NCI-H345 treated with DMSO at 0.1 percent for 48 hours (cell line): ENCODE measurements around the gene DLD.
"Not testable (repeated sequence)": the region's sequence is repeated elsewhere in the genome, so short reads cannot be mapped to it uniquely, and the experiment has no call there.

Experiments used
- DNase-seq: peaks from one replicate; lab custom pipeline; 2025; ENCODE audit not compliant: unreplicated experiment; lab: John Stamatoyannopoulos, UW

Gene DLD

DNA sequence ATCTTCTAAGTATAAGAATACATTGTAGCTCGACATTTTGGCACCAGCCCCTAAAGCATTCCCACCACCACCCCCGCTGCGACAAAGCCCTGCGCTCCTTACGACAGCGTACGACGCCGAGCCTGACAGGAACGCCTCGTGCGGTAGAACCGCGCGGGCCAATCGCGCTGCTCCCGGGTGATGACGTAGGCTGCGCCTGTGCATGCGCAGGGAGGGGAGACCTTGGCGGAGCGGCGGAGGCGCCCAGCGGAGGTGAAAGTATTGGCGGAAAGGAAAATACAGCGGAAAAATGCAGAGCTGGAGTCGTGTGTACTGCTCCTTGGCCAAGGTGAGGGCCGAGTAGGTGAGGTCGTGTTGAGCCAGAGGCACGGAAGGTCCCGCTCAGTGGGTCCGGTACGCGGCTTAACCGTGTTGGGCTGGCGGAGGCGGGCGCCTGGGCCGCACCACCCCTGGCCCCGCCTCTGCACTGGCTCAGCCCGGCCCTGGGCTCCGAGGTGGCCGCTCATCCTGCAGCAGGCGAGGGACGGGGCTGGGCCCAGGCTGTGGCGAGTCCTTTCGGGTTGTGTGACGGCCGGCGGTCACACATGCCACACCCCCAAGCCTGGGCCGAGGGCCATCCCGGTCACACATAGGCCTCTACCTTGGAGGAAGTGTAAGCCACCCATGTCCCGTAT, at the start of gene DLD:
TSS of gene DLD (plus strand) at position 222 of the 674 bp plus-strand sequence. CDS start at position 290, 68 bp downstream.
- peak; percentile 83 for DNase-seq

DNA sequence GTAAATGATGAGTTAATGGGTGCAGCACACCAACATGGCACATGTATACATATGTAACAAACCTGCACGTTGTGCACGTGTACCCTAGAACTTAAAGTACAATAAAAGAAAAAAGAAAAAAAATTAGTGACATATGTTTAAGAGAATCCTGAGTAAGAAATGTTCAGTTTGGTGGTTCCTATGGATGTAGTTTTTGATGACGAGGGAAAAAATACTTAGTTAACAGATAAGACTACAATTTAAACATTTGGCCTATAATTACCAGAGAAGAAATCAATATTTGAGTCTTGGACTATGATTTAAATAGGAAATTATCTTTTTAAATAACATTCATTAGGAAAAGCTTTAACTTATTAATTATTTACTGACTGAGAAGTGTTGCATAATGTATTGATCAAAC, 48.8 kb upstream of the DLD start:
- no peak for DNase-seq

DNA sequence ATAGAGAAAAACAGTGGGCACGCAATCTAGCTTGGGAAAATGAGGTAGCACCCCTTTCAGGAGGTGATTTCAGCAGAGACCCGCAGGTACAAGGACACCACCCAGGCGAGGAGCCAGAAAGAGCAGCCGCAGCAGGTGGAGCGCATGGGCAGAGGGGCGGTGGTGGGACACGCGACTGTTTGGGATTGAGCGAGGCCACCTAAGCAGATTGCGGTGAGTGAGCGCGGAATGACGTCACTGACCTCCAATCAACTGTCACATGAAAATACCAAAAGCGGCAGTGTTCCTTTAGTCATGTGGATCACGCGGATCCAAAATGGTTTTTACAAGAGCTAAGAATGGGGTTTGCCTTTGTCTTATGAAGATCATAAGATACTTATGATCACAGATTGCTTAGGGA, 47.8 kb upstream of the DLD start:
- no peak for DNase-seq

GRCh38 chr7:107846324-107846723, 44.7 kb upstream of the DLD start:
- DNase-seq, result no peak

DNA sequence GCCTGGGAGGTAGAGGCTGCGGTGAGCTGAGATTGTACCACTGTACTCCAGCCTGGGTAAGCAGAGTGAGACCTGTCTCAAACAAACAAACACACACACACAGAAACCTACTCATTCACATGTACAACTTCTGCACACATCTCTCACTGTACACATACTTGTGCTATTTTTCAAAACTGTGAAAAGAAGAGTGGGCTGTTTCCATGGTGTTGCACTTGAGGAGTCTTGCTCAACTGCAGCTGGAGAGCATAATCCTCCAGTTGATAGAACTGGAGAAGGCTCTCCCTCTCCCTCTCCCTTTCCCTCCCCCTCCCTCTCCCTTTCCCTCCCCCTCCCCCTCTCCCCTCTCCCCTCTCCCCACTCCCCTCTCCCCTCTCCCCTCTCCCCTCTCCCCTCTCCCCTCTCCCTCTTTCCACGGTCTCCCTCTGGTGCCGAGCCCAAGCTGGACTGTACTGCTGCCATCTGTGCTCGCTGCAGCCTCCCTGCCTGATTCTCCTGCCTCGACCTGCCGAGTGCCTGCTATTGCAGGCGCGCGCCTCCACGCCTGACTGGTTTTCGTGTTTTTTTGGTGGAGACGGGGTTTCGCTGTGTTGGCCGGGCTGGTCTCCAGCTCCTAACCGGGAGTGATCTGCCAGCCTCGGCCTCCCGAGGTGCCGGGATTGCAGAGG, 43.7 kb upstream of the DLD start:
- peak; percentile 5 for DNase-seq

DNA sequence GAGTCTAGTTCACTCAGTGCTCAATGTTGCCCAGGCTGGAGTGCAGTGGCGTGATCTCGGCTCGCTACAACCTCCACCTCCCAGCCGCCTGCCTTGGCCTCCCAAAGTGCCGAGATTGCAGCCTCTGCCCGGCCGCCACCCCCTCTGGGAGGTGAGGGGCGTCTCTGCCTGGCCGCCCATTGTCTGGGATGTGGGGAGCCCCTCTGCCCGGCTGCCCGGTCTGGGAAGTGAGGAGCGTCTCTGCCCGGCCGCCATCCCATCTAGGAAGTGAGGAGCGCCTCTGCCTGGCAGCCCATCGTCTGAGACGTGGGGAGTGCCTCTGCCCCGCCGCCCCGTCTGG, 43.2 kb upstream of the DLD start:
- not testable (repeated sequence) for DNase-seq

DNA sequence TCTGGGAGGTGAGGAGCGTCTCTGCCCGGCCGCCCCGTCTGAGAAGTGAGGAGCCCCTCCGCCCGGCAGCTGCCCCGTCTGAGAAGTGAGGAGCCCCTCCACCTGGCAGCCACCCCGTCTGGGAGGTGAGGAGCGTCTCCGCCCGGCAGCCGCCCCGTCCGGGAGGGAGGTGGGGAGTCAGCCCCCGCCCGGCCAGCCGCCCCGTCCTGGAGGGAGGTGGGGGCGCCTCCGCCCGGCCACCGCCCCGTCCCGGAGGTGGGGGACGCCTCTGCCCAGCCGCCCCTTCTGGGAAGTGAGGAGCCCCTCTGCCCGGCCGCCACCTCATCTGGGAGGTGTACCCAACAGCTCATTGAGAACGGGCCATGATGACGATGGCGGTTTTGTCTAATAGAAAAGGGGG, 42.8 kb upstream of the DLD start:
- not testable (repeated sequence) for DNase-seq

DNA sequence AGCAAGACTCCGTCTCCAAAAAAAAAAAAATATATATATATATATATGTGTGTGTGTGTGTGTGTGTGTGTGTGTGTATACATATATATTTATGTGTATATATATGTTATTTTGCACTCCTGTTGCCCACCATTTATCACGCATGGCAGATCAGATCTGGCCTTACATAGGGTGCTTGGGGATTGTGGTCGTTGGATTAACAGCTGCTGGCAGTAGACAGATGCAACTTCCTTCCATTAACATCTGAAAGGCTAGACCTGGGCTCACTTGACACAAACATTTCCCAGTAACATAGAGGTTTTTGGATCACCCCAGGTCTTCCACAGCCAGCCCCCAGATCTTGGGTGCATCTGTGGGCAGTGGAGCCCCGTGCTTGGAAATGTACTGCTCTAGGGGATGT, 40.8 kb upstream of the DLD start:
- no peak for DNase-seq

GRCh38 chr7:107850643-107851042, 40.3 kb upstream of the DLD start:
- no peak for DNase-seq

DNA sequence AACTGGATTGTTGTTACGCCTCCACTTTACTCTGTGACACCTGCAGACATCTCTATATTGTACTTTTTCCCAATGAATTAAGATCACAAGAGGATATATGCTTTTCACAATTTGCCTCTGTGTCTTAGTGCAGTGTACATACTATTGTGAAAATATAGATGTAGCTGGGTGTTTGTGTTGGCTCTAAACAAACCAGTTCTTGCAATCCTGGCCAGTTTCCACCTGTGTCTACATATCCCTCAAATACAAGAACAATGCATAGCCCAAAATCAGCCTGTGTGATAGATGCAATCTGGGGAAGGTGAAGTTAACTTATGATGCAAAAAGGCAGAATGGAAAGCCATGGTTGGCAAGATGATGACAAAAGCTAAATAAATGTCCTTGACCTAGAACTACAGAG, 36.5 kb upstream of the DLD start:
- no peak for DNase-seq

DNA sequence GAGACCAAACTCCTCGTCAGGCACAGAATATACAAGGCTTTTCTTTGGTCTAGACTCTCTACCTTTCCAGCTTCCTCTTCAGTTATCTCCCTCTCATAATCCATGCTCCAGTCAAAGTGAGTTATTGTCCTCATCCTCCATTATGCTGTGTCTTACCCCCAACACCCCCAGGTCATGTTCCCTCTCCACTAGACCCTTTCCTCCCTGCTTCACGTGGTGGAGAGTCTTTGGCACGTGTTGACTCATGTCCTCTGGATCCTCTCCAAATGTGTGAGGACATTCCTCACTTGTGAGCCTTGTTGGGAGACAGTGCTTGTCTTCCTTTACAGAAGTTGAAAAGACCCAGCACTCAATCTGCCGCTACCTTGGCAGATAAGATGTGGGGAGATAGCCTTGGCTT, 36.0 kb upstream of the DLD start:
- DNase-seq, result no peak

DNA sequence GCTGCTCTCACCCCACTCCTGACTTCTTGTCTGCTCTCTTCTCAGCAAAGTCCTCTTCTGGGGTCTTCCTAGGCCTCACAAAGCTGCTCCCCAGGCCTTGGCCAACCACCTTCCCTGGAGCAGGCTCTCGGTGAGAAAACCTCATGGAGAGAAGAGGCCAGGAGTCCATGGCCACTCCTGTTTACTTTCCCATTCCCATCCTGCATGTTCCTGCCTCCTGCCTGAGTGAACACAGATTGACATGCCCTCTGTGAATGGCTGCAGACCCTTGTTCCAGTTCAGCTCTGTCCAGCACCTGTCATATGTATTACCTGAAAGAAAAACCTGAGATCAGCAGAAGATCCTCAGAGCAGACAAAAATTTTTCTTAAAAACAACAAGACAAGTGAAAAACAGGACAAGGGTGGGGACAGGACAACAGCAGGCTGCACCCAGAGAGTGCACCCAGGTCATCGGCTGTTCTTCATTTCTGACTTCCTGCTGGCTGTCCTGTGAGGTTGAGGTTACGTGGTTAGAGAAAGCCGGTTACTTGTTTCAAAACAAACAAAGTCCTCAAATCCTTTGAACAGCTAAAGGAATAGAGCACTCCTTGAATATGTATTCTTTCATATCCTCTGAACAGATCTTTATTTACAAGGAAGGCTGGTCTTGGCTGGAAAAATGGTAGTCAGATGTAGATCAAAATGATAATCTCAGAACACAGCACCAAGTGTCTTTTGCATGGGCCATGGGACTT, 34.0 kb upstream of the DLD start:
- no peak for DNase-seq

DNA sequence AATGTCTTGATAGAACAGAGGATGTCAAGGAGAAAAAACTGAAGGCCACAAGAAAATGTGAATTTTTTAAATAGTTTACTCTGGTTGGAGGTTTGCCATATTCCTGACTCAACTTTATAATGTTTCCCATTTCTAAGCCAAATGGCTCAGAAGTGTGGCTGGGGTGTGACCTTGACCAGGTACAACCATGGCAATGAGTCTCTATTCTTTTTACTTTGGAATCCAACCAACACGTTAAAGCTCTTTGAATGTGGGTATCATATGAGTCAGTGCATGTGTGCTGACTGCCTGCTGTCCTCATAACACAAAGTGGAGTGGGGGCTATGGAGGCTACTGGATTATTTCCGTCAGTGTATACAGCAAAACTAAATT, 33.5 kb upstream of the DLD start:
- no peak for DNase-seq

DNA sequence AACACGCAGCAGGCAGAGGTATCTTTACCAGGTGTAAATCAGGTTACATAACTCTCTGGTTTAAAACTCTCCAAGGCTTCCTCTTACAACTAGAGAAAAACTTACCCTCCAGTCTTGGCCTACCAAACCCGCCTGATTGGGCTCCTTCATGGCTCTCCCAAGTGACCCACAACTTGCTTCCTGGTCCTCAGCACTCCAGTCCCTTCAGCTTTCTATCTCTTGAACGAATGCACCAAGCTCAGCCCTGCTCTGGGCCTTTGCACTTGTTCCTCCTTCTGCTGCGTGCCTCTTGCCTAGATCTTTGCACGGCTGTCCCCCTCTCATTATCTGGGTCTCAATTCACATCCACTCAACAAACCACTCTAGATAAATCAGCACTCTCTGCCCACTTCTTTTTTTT, 32.7 kb upstream of the DLD start:
- no peak for DNase-seq

GRCh38 chr7:107860279-107860961, 30.6 kb upstream of the DLD start:
- DNase-seq, result no peak

GRCh38 chr7:107860981-107861652, 29.9 kb upstream of the DLD start:
- DNase-seq, result no peak

- no peak for DNase-seq
Measured at GRCh38 chr7:107865956-107866775, 24.8 kb upstream of the DLD start.

DNA sequence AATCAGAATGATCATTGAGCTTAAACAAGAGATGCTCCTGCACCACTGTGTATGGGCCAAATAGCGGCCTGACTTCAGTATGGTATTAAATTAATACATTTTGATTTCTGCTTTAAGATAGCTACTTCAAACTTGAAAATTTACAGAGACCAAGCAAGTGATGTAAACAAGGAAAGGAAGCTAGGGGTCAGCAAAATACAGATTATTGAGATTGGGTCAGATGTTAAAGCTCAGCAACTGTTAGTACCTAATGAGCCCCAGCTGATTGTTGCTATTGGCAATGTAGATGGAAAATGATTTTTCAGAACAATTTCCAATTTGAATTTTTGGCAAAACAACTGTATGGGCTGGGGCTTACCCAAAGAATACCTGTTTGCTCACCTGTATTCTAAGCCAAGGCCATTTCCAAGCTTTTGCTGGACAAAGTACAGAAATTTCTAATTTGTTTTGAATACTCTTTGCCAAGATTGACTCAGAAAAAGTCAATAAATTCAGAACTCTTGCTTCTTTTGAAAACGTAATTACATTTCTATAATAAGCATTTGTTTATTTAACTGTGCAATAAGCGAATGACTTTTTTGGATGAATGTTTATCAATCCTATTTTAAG, 23.0 kb upstream of the DLD start:
- DNase-seq, result no peak

DNA sequence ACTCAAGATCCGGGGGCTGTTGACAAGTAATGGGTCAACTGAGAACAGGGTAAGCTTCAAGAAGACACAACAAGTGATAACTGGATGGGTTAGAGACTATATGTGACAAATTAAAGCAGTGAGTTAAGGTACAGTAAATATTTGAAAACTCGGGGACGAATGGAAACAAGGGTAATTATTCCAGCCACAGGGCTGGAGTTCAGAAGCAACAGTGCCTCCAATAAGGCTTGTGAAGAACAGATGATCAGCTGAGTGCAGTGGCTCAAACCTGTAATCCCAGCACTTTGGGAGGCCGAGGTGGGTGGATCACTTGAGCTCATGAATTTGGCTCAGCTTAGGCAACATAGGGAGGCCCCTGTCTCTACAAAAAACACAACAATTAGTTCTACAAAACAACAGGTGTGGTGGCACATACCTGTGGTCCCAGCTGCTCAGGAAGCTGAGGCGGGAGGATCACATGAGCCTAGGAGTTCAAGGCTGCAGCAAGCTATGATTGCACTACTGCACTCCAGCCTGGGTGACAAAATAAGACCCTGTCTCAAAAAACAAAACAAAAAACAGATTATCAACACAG, 20.5 kb upstream of the DLD start:
- no peak for DNase-seq

- DNase-seq, result no peak
Measured at GRCh38 chr7:107874111-107874510, 16.9 kb upstream of the DLD start.
